T-helper 1 cell treated with Interleukin-12 subunit alpha and Interleukin-12 subunit beta and Interleukin-4 antibody, amounts not matched to agents 30 μg/mL and 1 μg/mL, for 36 hours (primary cell): ENCODE data around the gene BRD9.
"Not testable (repeated sequence)": the region's sequence is repeated elsewhere in the genome, so short reads cannot be mapped to it uniquely, and the experiment has no call there.

Experiments used
- H3K27ac Mint-ChIP-seq: one replicate; pipeline ENCODE4 v1.8.0; 2021; ENCODE audit warnings: mild to moderate bottlenecking, mixed read lengths
- H3K27me3 Mint-ChIP-seq: one replicate; pipeline ENCODE4 v1.8.0; 2021; ENCODE audit warnings: low read depth, mixed read lengths
- H3K36me3 Mint-ChIP-seq: one replicate; pipeline ENCODE4 v1.8.0; 2021; ENCODE audit warnings: low read depth, mixed read lengths
- H3K4me1 Mint-ChIP-seq: one replicate; pipeline ENCODE4 v1.8.0; 2021; ENCODE audit warnings: low read depth, mixed read lengths
- H3K4me3 Mint-ChIP-seq: one replicate; pipeline ENCODE4 v1.8.0; 2021; ENCODE audit warnings: mild to moderate bottlenecking, moderate library complexity, mixed read lengths
- H3K9me3 Mint-ChIP-seq: one replicate; pipeline ENCODE4 v1.8.0; 2021; ENCODE audit warnings: mixed read lengths

Gene BRD9

GRCh38 chr5:882253-883183 is 10.1 kb downstream of the BRD9 start:
- Mint-ChIP-seq H3K27me3 (no peaks in the 10 kb centered on the region), H3K27ac (peak overlapping the region; percentile 70), H3K9me3 (peaks cover 12% of the 10 kb centered on the region), H3K4me3 (peak overlapping the region; percentile 22), H3K36me3 (peaks cover 57% of the 10 kb centered on the region), H3K4me1 (peaks cover 17% of the 10 kb centered on the region)

- peaks cover 50% of the 10 kb centered on the region for H3K36me3 Mint-ChIP-seq
- H3K27me3 Mint-ChIP-seq: no peaks in the 10 kb centered on the region
- no peak overlapping the region for H3K4me3 Mint-ChIP-seq
- H3K27ac Mint-ChIP-seq: no peak overlapping the region
- H3K9me3 Mint-ChIP-seq: peaks cover 12% of the 10 kb centered on the region
- peaks cover 17% of the 10 kb centered on the region for H3K4me1 Mint-ChIP-seq
These were observed 11.1 kb downstream of the BRD9 start for GRCh38 chr5:881551-881935.

GRCh38 chr5:880816-881550 is 11.6 kb downstream of the BRD9 start:
- H3K4me3 Mint-ChIP-seq: no peak overlapping the region
- no peak overlapping the region for H3K27ac Mint-ChIP-seq
- H3K36me3 Mint-ChIP-seq: peaks cover 52% of the 10 kb centered on the region
- peaks cover 17% of the 10 kb centered on the region for H3K4me1 Mint-ChIP-seq
- H3K9me3 Mint-ChIP-seq: peaks cover 12% of the 10 kb centered on the region
- H3K27me3 Mint-ChIP-seq: no peaks in the 10 kb centered on the region

GRCh38 chr5:878677-879076 is 13.9 kb downstream of the BRD9 start:
- peaks cover 16% of the 10 kb centered on the region for H3K4me1 Mint-ChIP-seq
- H3K27me3 Mint-ChIP-seq, H3K4me3 Mint-ChIP-seq, H3K27ac Mint-ChIP-seq: not testable (repeated sequence)
- H3K9me3 Mint-ChIP-seq: peaks cover 12% of the 10 kb centered on the region
- H3K36me3 Mint-ChIP-seq: peaks cover 52% of the 10 kb centered on the region

GRCh38 chr5:878125-878524 is 14.5 kb downstream of the BRD9 start:
- H3K9me3 Mint-ChIP-seq: peaks cover 12% of the 10 kb centered on the region
- H3K4me3 Mint-ChIP-seq: no peak overlapping the region
- H3K27ac Mint-ChIP-seq: no peak overlapping the region
- peaks cover 16% of the 10 kb centered on the region for H3K4me1 Mint-ChIP-seq
- H3K36me3 Mint-ChIP-seq: peaks cover 47% of the 10 kb centered on the region
- no peaks in the 10 kb centered on the region for H3K27me3 Mint-ChIP-seq

GRCh38 chr5:876398-877365 is 15.9 kb downstream of the BRD9 start:
- Mint-ChIP-seq H3K9me3 (no peaks in the 10 kb centered on the region), H3K27me3 (no peaks in the 10 kb centered on the region), H3K4me1 (peaks cover 3% of the 10 kb centered on the region), H3K27ac (no peak overlapping the region), H3K4me3 (no peak overlapping the region), H3K36me3 (peaks cover 33% of the 10 kb centered on the region)

GRCh38 chr5:875931-876330 is 16.7 kb downstream of the BRD9 start:
- Mint-ChIP-seq H3K9me3 (no peaks in the 10 kb centered on the region), H3K27me3 (no peaks in the 10 kb centered on the region), H3K4me3 (no peak overlapping the region), H3K36me3 (peaks cover 25% of the 10 kb centered on the region), H3K27ac (no peak overlapping the region), H3K4me1 (peaks cover 1% of the 10 kb centered on the region)

- H3K27ac Mint-ChIP-seq: no peak overlapping the region
- H3K36me3 Mint-ChIP-seq: peaks cover 34% of the 10 kb centered on the region
- no peak overlapping the region for H3K4me3 Mint-ChIP-seq
- no peaks in the 10 kb centered on the region for H3K9me3 Mint-ChIP-seq
- peaks cover 1% of the 10 kb centered on the region for H3K4me1 Mint-ChIP-seq
- H3K27me3 Mint-ChIP-seq: no peaks in the 10 kb centered on the region
These were observed 19.3 kb downstream of the BRD9 start for GRCh38 chr5:873328-873727.

GRCh38 chr5:872301-872700 is 20.3 kb downstream of the BRD9 start:
- no peak overlapping the region for H3K27ac Mint-ChIP-seq
- H3K4me3 Mint-ChIP-seq: no peak overlapping the region
- H3K4me1 Mint-ChIP-seq: no peaks in the 10 kb centered on the region
- H3K36me3 Mint-ChIP-seq: peaks cover 40% of the 10 kb centered on the region
- no peaks in the 10 kb centered on the region for H3K9me3 Mint-ChIP-seq
- H3K27me3 Mint-ChIP-seq: no peaks in the 10 kb centered on the region

GRCh38 chr5:871596-872298 is 20.9 kb downstream of the BRD9 start:
- Mint-ChIP-seq H3K4me1 (no peaks in the 10 kb centered on the region), H3K36me3 (peaks cover 40% of the 10 kb centered on the region), H3K27me3 (no peaks in the 10 kb centered on the region), H3K27ac (no peak overlapping the region), H3K9me3 (no peaks in the 10 kb centered on the region), H3K4me3 (no peak overlapping the region)

GRCh38 chr5:870956-871355 is 21.6 kb downstream of the BRD9 start:
- Mint-ChIP-seq H3K36me3 (peaks cover 43% of the 10 kb centered on the region), H3K4me1 (no peaks in the 10 kb centered on the region), H3K4me3 (no peak overlapping the region), H3K27ac (no peak overlapping the region), H3K27me3 (no peaks in the 10 kb centered on the region), H3K9me3 (no peaks in the 10 kb centered on the region)

- Mint-ChIP-seq H3K27ac (no peak overlapping the region), H3K4me1 (no peaks in the 10 kb centered on the region), H3K9me3 (no peaks in the 10 kb centered on the region), H3K4me3 (no peak overlapping the region), H3K27me3 (no peaks in the 10 kb centered on the region), H3K36me3 (peaks cover 31% of the 10 kb centered on the region)
These were observed 24.0 kb downstream of the BRD9 start for GRCh38 chr5:868428-869135.

- no peaks in the 10 kb centered on the region for H3K9me3 Mint-ChIP-seq
- no peaks in the 10 kb centered on the region for H3K4me1 Mint-ChIP-seq
- no peaks in the 10 kb centered on the region for H3K27me3 Mint-ChIP-seq
- peaks cover 31% of the 10 kb centered on the region for H3K36me3 Mint-ChIP-seq
- H3K4me3 Mint-ChIP-seq: no peak overlapping the region
- H3K27ac Mint-ChIP-seq: no peak overlapping the region
These were observed 25.2 kb downstream of the BRD9 start for GRCh38 chr5:867300-867870.
